Smooth muscle cell (in vitro differentiated cells): ENCODE data around the gene SLC6A20. TPM values are rescaled to one million over a fixed set of nuclear protein-coding genes. Genes with fewer than 3 reads are reported as not detected.
"Not testable (repeated sequence)": the region's sequence is repeated elsewhere in the genome, so short reads cannot be mapped to it uniquely, and the experiment has no call there.

Experiments used
- DNase-seq: peaks from one replicate; lab custom pipeline; 2025; ENCODE audit not compliant: unreplicated experiment; lab: John Stamatoyannopoulos, UW
- H2AFZ ChIP-seq: fragments of 200-600 bp; sonication (generic); 2 replicates; pipeline ENCODE4 v1.6.0; 2016; ENCODE audit warnings: antibody characterized with exemption, low read depth, mild to moderate bottlenecking
- H3F3A ChIP-seq: fragments of 200-600 bp; sonication (generic); 2 replicates; pipeline ENCODE4 v1.6.0; 2017; ENCODE audit warnings: antibody characterized with exemption, low read depth
- H3K27ac ChIP-seq: fragments of 200-600 bp; sonication (generic); 2 replicates; pipeline ENCODE4 v1.5.1; 2016; ENCODE audit warnings: low read depth, mild to moderate bottlenecking
- H3K27me3 ChIP-seq: fragments of 200-600 bp; sonication (generic); 2 replicates; pipeline ENCODE4 v1.6.1; 2016; ENCODE audit warnings: low read depth, mild to moderate bottlenecking
- H3K36me3 ChIP-seq: fragments of 200-600 bp; sonication (generic); 2 replicates; pipeline ENCODE4 v1.5.1; 2016; ENCODE audit warnings: low read depth
- H3K4me1 ChIP-seq: fragments of 200-600 bp; sonication (generic); 2 replicates; pipeline ENCODE4 v1.5.1; 2016; ENCODE audit warnings: low read depth
- H3K4me2 ChIP-seq: fragments of 200-600 bp; sonication (generic); 2 replicates; pipeline ENCODE4 v1.6.0; 2016; ENCODE audit warnings: mild to moderate bottlenecking
- H3K4me3 ChIP-seq: fragments of 200-600 bp; sonication (generic); 2 replicates; pipeline ENCODE4 v1.5.1; 2016; ENCODE audit warnings: mild to moderate bottlenecking
- H3K79me2 ChIP-seq: fragments of 200-600 bp; sonication (generic); 2 replicates; pipeline ENCODE4 v1.6.0; 2016; ENCODE audit warnings: low read depth, mild to moderate bottlenecking
- H3K9ac ChIP-seq: fragments of 200-600 bp; sonication (generic); 2 replicates; pipeline ENCODE4 v1.6.0; 2016; ENCODE audit warnings: low read depth
- H3K9me3 ChIP-seq: fragments of 200-600 bp; sonication (generic); replicated peaks from 2 replicates; pipeline ENCODE4 v1.5.1; 2016; ENCODE audit warnings: low read depth
- H4K20me1 ChIP-seq: fragments of 200-600 bp; sonication (generic); 2 replicates; pipeline ENCODE4 v1.6.0; 2016; ENCODE audit warnings: low read depth
- WGBS: methylation state at CpG from one replicate; pipeline ENCODE4 v1.1.7; 2016; ENCODE audit warnings: low lambda C conversion rate; 5-methylcytosine and 5-hydroxymethylcytosine counted together
- polyA plus RNA-seq: library from polyadenylated mRNA; unstranded; fragments of >200 nt; fragmentation: Nextera tagmentation; extraction: Ambion mirVana; gene quantifications from 2 replicates; pipeline ENCODE4 v1.2.1, GENCODE V29; 2016
- total RNA-seq: library from RNA; depleted of rRNA; stranded (reverse); fragments of >200 nt; gene quantifications from 2 replicates; pipeline ENCODE4 v1.2.3, GENCODE V29; 2014
- TF ChIP-seq, protein P1 (sequence below): fragments of 200-600 bp; sonication (generic); IDR thresholded peaks from 2 replicates; pipeline ENCODE4 v1.5.1; 2017; ENCODE audit warnings: borderline replicate concordance, mild to moderate bottlenecking, antibody characterized with exemption; ENCODE audit not compliant: insufficient read depth, poor library complexity, severe bottlenecking

Gene SLC6A20
- total and polyA plus RNA-seq, 2 experiments from 2014 or later, result 0.10 to 0.49 TPM

GRCh38 chr3:45760878-45761711 is 35.2 kb downstream of the SLC6A20 start:
- WGBS, result 35% methylated on average over 14 of the region's 14 CpGs
- no peaks in the 10 kb centered on the region for H4K20me1 ChIP-seq

DNA sequence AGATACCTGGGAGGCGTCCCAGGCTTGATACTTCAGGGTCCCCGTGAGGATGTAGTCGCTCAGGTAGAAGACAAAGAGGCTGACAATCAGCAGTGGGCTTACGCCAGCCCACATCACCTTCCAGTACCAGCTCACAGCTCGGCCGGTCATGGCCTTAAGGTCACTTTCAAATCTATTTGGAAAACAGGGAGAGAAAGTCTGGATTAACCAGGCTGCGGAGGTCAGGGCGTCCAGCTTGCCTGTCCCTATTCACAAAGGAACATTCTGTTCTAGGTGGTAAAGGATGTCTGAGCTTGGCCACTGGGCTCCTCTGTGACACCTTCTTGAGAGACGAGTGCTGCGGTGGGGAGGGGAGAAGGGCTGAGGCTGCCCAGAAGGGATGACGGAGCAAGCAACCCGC is 36.5 kb downstream of the SLC6A20 start:
- whole genome bisulfite sequencing, result 87% methylated on average over 12 of the region's 12 CpGs
- Histone ChIP-seq H4K20me1 (no peaks in the 10 kb centered on the region), H3K27ac (no peak overlapping the region), H3K4me2 (no peak overlapping the region), H2AFZ (no peak overlapping the region), H3K36me3 (no peaks in the 10 kb centered on the region), H3K79me2 (no peaks in the 10 kb centered on the region), H3K4me3 (no peak overlapping the region), H3K27me3 (no peaks in the 10 kb centered on the region), H3F3A (no peaks in the 10 kb centered on the region), H3K9me3 (no peaks in the 10 kb centered on the region), H3K9ac (no peak overlapping the region), H3K4me1 (no peaks in the 10 kb centered on the region)
- TF ChIP-seq, protein P1, sequence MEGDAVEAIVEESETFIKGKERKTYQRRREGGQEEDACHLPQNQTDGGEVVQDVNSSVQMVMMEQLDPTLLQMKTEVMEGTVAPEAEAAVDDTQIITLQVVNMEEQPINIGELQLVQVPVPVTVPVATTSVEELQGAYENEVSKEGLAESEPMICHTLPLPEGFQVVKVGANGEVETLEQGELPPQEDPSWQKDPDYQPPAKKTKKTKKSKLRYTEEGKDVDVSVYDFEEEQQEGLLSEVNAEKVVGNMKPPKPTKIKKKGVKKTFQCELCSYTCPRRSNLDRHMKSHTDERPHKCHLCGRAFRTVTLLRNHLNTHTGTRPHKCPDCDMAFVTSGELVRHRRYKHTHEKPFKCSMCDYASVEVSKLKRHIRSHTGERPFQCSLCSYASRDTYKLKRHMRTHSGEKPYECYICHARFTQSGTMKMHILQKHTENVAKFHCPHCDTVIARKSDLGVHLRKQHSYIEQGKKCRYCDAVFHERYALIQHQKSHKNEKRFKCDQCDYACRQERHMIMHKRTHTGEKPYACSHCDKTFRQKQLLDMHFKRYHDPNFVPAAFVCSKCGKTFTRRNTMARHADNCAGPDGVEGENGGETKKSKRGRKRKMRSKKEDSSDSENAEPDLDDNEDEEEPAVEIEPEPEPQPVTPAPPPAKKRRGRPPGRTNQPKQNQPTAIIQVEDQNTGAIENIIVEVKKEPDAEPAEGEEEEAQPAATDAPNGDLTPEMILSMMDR, result no peak
- DNase-seq, result no peak

More at GRCh38 chr3:45760878-45761711, 35.2 kb downstream of the SLC6A20 start:
- H3K4me1 ChIP-seq, result no peaks in the 10 kb centered on the region
- no peak overlapping the region for H2AFZ ChIP-seq
- no peak overlapping the region for H3K9ac ChIP-seq
- H3K79me2 ChIP-seq, result no peaks in the 10 kb centered on the region
- H3K27ac ChIP-seq, result no peak overlapping the region
- H3K27me3 ChIP-seq, result no peaks in the 10 kb centered on the region
- H3K4me2 ChIP-seq, result peak overlapping the region; percentile 31
- no peaks in the 10 kb centered on the region for H3K9me3 ChIP-seq
- DNase-seq, result no peak
- TF ChIP-seq, protein P1, result peak; percentile 72
- no peaks in the 10 kb centered on the region for H3F3A ChIP-seq
- H3K4me3 ChIP-seq, result no peak overlapping the region
- no peaks in the 10 kb centered on the region for H3K36me3 ChIP-seq

- H2AFZ ChIP-seq, result no peak overlapping the region
- no peaks in the 10 kb centered on the region for H3K27me3 ChIP-seq
- TF ChIP-seq, protein P1, result no peak
- no peak overlapping the region for H3K27ac ChIP-seq
- no peaks in the 10 kb centered on the region for H3K36me3 ChIP-seq
- H3K4me3 ChIP-seq, result no peak overlapping the region
- no peak overlapping the region for H3K4me2 ChIP-seq
- no peaks in the 10 kb centered on the region for H4K20me1 ChIP-seq
- 94% methylated on average over 16 of the region's 16 CpGs for WGBS
- no peaks in the 10 kb centered on the region for H3K9me3 ChIP-seq
- no peaks in the 10 kb centered on the region for H3K4me1 ChIP-seq
- H3K79me2 ChIP-seq, result no peaks in the 10 kb centered on the region
- no peaks in the 10 kb centered on the region for H3F3A ChIP-seq
- H3K9ac ChIP-seq, result no peak overlapping the region
- DNase-seq, result no peak
Measured at GRCh38 chr3:45758871-45759270, 37.5 kb downstream of the SLC6A20 start.

DNA sequence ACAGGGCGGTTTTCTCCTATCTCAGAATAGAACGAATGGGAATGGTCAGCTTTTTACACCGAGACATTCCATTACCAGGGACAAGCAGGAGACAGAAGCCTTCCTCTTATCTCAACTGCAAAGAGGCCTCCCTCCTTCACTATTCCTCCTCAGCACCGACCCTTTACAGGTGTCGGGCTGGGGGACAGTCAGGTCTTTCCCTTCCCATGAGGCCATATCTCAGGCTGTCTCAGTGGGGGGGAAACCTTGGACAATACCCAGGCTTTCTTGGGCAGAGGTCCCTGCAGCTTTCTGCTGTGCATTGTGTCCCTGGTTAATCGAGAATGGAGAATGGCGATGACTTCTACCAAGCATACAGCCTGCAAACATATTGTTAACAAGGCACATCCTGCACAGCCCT is 39.2 kb downstream of the SLC6A20 start:
- H3K27ac ChIP-seq, H3K79me2 ChIP-seq, H3K9ac ChIP-seq, H4K20me1 ChIP-seq, H2AFZ ChIP-seq, H3K4me3 ChIP-seq, H3K9me3 ChIP-seq, H3K36me3 ChIP-seq, H3K27me3 ChIP-seq, DNase-seq, H3K4me2 ChIP-seq, H3F3A ChIP-seq, H3K4me1 ChIP-seq: not testable (repeated sequence)
- WGBS, result 83% methylated on average over 7 of the region's 7 CpGs
